DMS79 treated with DMSO at 0.1 percent for 48 hours (cell line): ENCODE data around the gene GPANK1.

Source experiments
- DNase-seq: peaks from one replicate; lab custom pipeline; 2025; lab: John Stamatoyannopoulos, UW

GPANK1 gene

DNA sequence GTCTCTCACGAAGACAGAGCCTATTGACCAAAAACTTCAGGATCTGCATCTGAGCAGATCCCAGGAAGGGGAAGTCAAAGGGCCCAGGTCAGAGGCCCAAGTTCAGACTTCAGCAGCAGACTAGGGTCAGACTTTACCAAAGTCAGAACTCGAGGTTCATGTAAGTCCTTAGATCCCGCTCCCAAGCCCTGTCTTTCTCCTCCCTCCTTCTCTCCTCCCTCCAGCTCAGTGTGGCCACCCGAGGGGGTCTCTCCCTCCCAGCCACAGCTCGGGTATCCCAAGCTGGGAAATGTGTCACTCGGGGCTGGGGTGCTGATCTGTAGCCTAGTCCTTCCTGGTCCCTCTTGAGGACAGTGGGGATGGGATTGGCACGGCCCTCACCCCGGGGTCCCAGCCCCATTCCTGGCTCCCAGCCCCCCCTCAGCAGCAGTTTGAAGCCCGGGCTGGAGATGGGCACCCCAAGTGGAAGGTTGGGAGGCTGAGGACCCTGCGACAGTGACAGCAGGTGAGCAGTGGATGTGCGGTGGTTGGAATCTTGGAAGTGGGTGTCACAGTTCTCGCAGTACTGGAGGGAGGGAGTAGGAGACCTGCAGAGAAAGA is 2.6 kb downstream of the GPANK1 start:
- DNase-seq = no peak

DNA sequence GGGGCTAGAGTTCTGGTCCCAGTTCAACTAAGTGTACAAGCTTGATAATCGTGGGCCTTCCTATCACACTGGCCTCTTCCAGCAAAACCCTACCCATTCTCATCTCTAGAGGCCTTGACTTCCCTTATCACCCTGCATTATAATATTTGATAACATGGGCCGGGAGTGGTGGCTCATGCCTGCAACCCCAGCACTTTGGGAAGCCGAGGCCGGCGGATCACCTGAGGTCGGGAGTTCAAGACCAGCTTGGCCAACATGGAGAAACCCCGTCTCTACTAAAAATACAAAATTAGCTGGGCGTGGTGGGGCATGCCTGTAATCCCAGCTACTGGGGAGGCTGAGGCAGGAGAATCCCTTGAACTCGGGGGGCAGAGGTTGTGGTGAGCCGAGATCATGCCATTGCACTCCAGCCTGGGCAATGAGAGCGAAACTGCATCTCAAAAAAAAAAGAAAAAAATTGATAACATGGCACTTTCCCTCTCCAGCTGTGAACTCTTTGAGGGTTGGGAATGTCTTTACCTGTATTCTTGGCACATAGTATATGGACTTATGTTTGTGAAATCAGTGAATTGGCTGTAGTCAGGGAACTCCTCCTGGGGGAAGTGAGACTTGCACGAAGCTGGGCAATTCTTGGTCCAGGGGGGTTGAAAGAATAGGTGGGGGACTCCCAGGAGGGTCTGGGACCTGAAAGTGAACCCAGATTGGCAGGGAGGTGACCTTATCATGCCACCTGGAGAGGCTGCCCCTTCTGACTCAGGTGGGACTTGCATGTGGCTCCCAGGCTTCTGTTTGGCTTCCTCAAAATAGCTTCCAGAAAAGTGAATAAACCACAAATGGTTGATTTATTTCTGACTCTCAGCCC is 3.3 kb downstream of the GPANK1 start:
- DNase-seq = no peak

DNA sequence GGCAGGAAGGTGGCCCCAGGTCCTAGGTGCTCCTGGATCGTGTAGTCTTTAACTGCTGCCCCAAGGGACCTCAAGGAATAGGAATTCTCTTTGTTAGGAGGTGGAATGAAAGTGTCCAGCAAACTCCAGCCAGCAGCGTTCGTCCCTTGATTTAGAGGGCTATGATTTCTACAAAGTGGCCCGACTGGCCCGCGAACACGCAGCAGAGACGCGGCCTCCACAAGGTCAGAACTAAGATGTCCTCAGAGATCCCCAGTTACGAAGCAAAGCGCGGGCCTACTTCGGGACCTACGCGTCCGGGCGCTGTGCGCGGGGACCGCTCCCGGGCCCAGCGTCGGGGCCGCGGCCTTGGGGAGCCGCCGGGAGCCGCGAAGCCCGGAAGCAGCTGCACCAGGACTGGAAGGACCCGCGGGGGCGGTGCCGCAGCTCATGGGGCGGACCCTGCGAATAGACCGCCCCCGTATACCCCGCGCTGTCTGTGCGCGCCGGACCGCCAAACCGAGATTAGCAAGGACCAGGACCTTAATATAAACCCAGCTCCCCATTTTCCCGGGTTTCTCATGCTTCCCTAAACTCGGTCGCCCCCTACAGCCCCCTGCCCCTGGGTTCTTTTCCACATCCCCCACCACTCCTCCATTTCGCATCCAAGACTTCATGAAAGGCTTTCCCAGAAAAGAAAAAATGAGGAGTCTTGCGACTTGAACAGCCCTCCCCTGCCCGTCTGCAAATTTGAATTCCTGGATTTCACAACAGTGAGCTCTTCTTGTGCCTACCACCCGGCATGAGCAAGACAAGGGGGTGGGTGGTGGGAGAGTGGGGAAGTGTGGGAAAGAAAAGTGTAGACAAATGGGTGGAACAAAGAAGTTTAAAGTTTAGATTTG is 4.2 kb downstream of the GPANK1 start, which contains the start of gene C6orf47:
Gene C6orf47, minus strand, starts transcription at position 398 of the 881 bp plus-strand sequence. CDS start 831 bp downstream, outside the sequence.
- DNase-seq = peak; percentile 73

DNA sequence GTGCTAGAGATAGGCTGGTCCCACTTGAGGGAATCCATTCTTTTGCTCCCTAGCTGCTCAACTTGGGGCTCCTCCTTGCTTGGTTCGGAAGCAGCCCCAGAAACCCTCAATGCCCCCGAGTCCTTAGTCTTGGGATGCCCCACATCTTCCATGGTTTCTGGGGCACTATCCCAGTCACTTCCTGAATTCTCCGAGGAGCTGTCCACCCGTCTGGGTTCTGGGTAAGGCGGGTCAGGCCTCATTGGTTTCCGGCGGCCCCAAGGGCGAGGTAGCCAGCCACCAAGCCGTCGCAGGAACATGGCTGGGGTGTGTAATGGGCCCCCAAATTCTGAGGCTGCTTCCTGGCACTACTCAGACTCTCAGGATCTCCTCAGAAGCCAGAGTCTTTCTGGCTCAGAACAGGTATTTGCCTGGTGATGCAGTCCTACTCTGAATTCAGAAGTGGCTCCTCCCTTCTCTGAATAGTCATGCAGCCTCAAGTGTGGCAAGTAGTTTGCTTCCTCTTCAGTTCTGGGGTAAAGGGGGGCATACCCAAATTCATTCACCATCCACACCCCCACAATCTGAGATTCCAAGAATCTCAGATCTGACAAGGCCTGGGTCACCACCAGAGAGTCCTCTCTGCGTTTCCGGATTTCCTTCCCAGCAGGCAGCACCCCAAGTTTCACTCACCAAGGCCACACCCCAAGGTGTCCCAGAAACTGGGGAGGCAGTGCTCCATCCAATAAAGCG is 5.0 kb downstream of the GPANK1 start:
- DNase-seq = peak; percentile 18

DNA sequence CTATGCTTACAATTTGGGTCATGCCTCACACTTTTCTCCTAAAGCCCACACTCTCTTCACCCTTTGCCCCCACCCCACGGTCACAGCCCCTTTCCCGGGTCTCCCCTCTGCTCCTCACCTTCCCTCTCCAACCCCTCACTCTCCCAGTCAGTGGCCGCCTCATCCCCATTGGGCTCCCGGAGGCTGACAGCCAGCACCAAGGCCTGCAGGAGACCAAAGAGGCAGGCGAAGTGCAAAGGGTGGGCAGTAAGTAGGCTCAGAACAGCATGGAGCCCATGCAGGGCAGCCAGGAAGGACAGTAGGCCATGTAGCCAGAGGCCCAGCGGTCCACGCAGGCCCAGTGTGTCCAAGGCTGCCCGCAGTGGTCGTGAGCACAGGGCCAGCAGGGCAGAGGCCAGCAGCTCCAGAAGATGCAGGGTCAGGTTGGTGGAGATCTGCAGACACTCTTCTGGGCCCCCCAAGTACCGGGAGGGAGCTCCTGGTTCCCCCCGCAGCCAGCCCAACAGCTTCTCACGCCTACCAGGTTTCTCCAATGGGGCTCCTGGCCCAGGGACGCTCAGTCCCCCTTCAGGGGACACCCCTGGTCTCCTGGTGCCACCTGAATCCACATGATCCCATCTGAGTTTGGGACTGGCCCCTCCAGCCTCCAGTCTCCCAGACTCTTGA is 5.7 kb downstream of the GPANK1 start:
- no peak for DNase-seq

DNA sequence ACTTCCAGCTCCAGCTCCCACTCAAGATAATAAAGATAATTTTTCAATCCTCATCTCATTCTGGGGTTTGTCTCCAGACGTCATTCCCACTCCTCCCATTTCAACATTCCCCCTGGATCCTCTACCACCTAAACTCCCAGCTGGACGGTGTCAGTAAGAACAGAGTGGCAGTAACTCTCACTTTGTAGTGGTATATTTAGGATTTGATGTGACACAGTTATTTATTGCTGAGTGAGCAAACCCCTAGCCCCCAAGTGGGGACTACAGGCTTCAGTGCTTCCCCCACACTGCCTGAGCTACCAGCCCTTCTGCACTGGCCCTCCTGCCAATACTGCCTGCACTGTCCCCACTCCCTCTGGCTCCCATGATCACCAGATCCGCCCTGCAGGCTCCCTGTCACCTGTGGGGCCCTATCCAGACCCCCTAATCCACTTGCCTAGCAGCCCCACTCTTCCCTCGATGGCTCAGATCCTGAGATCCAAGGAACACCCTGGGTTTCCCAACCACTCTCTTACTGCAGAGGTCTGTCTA is 6.6 kb downstream of the GPANK1 start:
- DNase-seq = no peak

DNA sequence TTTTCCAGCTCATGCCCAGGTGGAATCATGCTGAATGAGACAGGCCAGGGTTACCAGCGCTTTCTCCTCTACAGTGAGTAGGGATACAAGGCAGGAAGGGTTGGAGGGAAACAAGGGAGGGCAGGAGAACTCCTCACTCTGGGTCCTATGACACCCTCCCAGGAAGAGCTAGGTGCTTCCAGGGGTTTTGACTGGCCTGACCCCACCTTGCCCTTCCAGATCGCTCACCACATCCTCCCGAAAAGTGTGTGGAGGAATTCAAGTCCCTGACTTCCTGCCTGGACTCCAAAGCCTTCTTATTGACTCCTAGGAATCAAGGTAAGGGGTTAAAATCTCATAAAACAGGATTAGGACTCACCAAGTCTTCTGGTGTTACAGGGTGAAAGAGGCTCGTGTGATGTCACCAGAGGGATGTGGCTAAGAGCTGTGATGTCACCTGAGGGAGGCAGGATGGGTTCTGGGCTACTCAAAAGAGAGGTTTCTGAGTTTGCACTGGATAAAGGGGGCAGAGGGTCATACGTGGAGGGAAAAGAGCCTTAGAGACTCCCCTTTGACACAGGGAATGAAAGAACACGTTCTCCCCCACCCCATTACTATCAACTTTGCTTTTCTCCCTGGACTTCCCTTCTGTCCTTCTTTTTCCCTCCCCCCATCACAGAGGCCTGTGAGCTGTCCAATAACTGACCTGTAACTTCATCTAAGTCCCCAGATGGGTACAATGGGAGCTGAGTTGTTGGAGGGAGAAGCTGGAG is 7.2 kb downstream of the GPANK1 start:
- no peak for DNase-seq

DNA sequence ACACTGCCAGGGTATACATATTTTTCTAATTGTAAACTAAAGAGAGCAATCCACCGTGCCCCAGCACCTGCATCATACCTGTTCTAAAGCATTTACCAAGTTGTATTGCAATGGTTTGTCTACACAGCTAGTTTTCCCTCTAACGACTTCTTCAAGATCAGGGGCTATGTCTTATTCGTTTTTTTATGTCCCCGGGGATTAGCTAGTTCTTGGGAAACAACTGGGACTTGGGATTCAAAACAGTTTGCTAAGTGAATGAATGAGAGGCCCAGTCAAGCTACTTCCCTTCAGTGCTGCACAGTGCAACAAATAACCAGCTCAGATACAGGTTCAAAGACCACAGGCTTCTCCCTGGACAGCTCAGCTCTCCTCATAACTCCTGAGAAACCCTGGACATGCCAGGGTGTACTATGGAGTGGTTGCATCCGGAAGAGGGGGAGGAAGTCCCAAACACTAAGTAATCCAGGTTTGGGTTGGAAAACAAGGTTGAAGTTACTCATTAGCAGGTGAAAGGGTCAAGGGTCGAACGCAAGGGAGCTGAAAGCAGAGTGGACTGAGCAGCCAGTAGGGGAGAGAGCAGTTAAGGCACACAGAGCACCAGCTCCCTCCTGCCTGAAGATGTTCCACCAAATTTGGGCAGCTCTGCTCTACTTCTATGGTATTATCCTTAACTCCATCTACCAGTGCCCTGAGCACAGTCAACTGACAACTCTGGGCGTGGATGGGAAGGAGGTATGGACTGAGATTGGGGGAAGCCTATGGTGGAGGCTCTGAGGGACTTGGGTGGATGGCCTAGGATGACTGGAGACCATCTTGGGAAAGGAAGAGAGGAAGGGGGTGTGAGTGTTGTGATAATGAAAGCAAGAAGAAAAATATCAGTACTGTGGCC is 9.2 kb downstream of the GPANK1 start, which contains the start of gene APOM:
Gene APOM, plus strand, starts transcription at position 546 of the 889 bp plus-strand sequence. Its CDS starts 73 bp downstream, at position 619.
- DNase-seq = no peak

DNA sequence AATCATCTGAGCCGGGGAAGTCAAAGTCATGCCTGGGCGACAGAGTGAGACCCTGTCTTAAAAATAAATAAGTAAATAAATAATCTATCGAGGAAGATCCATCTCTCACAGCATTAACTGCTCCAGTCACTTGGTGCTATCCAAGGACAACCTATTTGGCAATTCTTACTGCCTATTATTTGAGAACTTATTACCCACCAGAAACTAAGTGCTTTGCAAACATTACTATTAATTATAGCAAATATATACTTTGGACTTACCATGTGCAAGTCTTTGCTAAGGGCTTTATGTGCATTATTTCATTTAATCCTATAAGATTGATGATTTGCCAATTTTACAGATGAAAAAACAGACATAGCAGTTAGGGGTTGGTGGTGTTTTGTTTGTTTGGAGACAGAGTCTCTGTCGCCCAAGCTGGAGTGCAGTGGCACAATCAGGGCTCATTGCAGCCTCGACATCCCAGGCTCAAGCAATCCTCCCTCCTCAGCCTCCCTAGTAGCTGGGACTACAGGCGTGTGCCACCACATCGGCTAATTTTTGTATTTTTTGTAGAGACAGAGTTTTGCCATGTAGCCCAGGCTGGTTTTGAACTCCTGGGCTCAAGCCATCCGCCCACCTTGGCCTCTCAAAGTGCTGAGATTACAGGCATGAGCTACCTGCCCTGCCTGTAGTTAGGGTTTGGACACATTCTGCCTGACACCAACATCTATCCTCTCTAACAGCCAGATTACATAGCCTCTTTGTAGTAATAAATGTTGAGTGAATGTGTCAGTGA is 10.0 kb downstream of the GPANK1 start:
- no peak for DNase-seq

DNA sequence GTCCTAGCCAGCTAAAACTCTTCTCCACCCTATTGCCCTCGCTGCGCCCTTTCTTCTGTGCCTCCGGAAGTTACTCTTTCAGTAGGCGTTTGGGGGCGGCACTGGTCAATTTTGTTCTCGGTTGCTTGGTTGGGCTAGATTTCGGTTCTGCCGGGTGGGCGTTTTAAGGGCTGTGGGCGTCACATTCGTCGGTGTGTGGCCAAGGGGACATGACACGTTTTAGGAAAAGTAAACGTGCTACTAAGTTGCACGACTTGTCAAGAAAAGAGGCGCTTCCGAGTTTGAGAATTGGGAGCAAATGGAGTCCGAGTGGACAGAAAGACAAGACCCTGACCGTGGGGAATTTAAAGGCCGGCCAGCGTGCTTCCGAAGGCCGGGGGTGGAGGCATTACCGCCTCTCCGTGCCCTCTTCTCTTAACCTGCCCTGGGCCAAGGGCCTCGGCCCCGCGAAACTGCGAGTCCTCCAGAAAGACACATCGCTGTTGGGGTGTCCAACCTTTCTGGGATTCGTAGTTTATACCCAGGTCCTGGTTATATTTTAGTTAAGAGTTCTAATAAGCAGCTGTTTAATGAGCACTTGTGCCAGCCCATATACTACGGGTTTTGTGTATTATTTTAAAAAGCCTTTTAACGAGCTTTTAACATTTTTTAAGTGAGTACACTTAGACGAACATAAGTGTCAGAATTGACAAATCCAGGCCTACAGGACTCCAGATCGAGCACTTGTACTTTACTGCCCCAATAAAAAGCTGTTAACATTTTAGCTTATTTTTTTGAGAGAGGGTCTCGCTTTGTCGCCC is 11.7 kb downstream of the GPANK1 start:
- DNase-seq = peak; percentile 16

DNA sequence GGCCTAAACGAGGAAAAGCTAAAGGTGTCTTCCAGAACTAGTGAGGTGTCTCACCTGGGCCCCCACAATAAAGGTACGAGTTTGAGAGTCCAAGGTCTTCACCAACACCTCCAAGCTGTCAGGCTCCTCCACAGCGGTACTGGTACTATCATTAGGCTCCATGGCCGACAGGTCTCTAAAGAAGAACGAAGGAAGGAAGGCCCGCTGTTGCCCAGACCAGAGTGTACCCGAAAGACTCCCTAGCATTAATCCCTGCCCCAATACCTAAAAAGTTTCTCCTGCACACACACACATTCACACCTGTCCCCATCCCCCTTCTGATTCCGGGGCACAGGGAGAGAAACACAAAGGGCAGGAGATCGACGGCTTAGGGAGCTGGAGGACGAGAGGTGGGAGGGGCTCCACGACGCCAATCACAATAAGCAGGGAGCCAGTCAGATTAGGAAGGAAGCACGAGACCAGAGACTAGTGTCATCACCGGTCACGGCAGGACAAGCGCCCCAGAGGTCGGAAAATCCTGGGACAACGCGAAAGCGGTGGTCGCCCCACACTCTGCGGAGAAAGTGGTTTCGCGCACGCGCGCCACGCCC is 13.1 kb downstream of the GPANK1 start:
- peak; percentile 69 for DNase-seq

DNA sequence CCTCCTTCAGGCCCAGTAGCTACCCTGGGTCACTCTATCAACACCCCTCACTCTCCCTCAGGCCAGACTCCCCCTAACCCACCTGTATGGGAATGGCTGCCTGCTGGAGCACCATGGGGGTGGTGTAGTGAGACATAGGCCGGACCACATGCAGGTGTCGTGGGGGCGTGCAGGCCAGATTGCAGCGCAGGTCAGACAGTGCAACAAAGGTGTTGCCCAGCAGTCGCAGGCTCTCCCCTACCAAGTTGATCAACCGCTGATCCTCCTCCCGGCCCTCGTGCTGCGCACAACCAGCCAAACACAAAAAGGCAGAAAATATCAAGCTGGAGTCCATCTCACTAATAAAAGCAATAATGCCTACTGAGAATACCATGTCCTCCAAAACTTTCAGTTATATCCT is 19.5 kb downstream of the GPANK1 start:
- DNase-seq = no peak

DNA sequence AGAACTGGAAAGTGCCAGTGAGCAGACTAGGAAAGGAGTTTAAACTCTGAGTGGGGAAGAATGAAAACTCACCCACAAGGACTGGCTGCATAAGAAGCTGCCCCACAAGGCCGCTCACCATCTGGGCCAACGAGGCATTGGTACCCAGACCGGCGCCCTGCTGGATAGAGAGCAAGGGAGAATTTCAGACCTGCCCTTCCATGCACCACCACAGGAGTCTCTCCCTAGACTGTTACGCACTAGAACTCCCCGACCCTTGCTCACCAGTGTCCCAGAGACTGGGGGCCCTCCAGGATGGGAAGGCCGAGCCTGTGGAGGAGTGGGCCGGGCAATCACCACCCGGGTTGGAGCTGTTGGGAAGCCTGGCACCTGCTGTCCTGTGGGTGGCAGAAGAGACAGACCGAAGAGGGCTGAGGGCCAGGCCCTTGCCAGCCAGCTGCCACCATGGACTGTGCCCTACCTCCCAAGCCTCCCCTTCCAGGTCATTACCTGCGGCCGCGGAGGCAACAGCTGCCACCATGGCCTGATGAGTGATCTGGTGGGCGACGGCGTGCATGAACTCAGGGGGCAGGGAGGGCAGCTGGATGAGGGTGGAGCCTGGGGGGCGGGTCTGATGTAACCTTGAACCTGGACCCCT is 20.9 kb downstream of the GPANK1 start:
- no peak for DNase-seq

DNA sequence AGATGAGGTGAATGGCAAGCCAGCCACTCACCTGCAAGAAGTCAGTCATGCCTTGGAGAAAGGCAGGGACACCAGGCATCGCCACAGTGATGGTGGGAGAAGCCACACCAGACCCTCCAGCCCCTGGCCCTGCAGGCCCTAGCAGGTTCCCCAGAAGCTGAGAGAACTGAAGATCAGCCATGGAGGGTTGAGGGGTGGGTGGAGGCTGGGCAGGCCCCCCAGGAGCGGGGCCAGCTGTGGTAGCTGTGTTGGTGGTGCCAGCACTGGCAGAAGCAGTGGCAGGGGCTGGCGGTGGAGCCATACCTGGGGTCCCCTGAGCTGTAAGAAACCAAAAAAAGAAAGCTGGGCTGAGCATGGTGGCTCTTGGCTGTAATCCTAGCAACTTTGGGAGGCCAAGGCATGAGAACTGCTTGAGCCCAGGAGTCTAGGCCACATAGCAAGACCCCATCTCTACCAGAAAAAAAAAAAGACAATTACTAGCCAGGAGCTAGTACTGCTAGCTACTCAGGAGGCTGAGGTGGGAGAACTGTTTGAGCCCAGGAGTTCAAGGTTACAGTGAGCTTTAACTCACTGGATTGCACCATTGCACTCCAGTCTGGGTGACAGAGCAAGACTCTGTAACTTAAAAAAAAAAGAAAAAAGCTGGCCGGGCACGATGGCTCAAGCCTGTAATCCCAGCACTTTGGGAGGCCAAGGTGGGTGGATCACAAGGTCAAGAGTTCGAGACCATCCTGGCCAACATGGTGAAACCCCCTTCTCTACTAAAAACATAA is 21.8 kb downstream of the GPANK1 start:
- DNase-seq = no peak

DNA sequence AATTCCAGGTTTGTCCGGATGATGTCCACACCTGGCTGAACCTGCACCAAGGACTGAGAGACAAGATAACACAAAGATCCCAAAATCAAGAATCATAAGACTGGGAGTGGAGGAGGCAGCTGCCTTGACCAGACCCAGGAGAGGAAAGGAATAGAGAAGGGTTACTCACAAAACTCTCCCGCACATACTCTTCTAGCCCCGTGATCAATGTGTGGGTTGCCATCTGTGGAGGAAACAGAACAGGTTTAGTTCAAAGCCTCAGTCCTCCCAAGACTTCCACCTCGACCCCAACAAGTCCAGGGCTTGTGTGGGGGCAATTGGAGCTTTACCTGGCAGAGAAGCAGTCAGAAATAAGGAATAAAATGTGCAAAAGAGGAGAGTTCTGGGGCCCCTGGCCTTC is 23.4 kb downstream of the GPANK1 start:
- DNase-seq = no peak

DNA sequence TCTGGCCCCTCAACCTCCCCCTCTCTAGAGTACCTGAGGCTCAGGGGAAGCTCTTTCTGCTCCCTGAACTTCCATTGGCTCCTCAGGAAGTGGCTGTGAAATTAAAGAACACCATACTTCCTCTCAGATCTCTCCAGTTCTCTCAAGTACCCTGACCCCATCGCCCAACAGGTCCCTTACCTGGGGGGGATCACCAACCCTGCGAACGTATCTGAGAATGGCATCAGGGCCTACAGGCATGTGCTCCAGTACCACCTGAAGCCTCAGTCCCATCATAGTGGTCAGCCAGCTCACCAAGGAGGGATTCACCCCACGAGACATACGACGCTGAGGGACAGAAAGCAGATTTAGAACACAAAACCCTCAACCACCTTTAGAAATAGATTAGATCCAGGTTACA is 24.2 kb downstream of the GPANK1 start:
- DNase-seq = no peak
